ENCODE data around the gene TFEC. TPM values are rescaled to one million over a fixed set of nuclear protein-coding genes. Genes with fewer than 3 reads are reported as not detected.

Gene TFEC
- total RNA-seq, 1 donor from 2014 or later: 0.06 TPM

GRCh38 chr7:116045532-116045931, 15.0 kb upstream of the TFEC start:
- H3F3A ChIP-seq (ENCODE audit: low read depth): no peaks in the 10 kb centered on the region
- H3K27ac ChIP-seq: no peak overlapping the region
- TF ChIP-seq EZH2phosphoT487 (IDR thresholded peaks at IDR 0.05): no peak
- TF ChIP-seq EZH2 (IDR thresholded peaks at IDR 0.05): no peak
- TF ChIP-seq CTCF (IDR thresholded peaks at IDR 0.05): no peak
- H3K4me2 ChIP-seq: no peak overlapping the region
- Mint-ChIP-seq H3K9me3 (peaks cover 2% of the 10 kb centered on the region), H3K36me3 (no peaks in the 10 kb centered on the region), H3K27me3 (ENCODE audit: insufficient read depth, low read depth) (peaks cover 2% of the 10 kb centered on the region), H3K27ac (no peak overlapping the region), H3K4me3 (no peak overlapping the region), H3K4me1 (no peaks in the 10 kb centered on the region)
- no peak overlapping the region for H3K9ac ChIP-seq
- no peaks in the 10 kb centered on the region for H3K9me3 ChIP-seq (ENCODE audit: low read depth)
- H3K79me2 ChIP-seq (ENCODE audit: low read depth): no peaks in the 10 kb centered on the region
- no peaks in the 10 kb centered on the region for H3K36me3 ChIP-seq
- no peaks in the 10 kb centered on the region for H3K4me1 ChIP-seq
- H3K4me3 ChIP-seq: no peak overlapping the region
- H2AFZ ChIP-seq (replicated peaks): no peak overlapping the region
- DNase-seq (ENCODE audit: low spot score): no peak
- no peaks in the 10 kb centered on the region for H4K20me1 ChIP-seq (ENCODE audit: low read depth)
- H3K27me3 ChIP-seq: no peaks in the 10 kb centered on the region

- Mint-ChIP-seq H3K4me1 (no peaks in the 10 kb centered on the region), H3K27ac (peak overlapping the region; percentile 18), H3K9me3 (no peaks in the 10 kb centered on the region), H3K27me3 (ENCODE audit: insufficient read depth, low read depth) (no peaks in the 10 kb centered on the region), H3K36me3 (no peaks in the 10 kb centered on the region), H3K4me3 (no peak overlapping the region)
- no peaks in the 10 kb centered on the region for H3K4me1 ChIP-seq
- TF ChIP-seq CTCF (IDR thresholded peaks at IDR 0.05) (no peak), EZH2 (IDR thresholded peaks at IDR 0.05) (no peak), EZH2phosphoT487 (IDR thresholded peaks at IDR 0.05) (no peak)
- no peak overlapping the region for H3K27ac ChIP-seq
- H3K4me2 ChIP-seq: no peak overlapping the region
- DNase-seq (ENCODE audit: low spot score): no peak
- peak overlapping the region; percentile 81 for H2AFZ ChIP-seq (replicated peaks)
- H3K9me3 ChIP-seq (ENCODE audit: low read depth): no peaks in the 10 kb centered on the region
- no peak overlapping the region for H3K4me3 ChIP-seq
- H3K36me3 ChIP-seq: no peaks in the 10 kb centered on the region
- no peaks in the 10 kb centered on the region for H3K27me3 ChIP-seq
- H4K20me1 ChIP-seq (ENCODE audit: low read depth): no peaks in the 10 kb centered on the region
- H3K9ac ChIP-seq: no peak overlapping the region
- H3F3A ChIP-seq (ENCODE audit: low read depth): no peaks in the 10 kb centered on the region
- no peaks in the 10 kb centered on the region for H3K79me2 ChIP-seq (ENCODE audit: low read depth)
Measured at GRCh38 chr7:116041615-116042014, 11.1 kb upstream of the TFEC start.

- no peaks in the 10 kb centered on the region for H3K36me3 ChIP-seq
- H3K27me3 ChIP-seq: no peaks in the 10 kb centered on the region
- H3K27ac ChIP-seq: no peak overlapping the region
- Mint-ChIP-seq H3K27me3 (ENCODE audit: insufficient read depth, low read depth) (no peaks in the 10 kb centered on the region), H3K27ac (no peak overlapping the region), H3K4me3 (no peak overlapping the region), H3K4me1 (no peaks in the 10 kb centered on the region), H3K9me3 (no peaks in the 10 kb centered on the region), H3K36me3 (no peaks in the 10 kb centered on the region)
- no peak overlapping the region for H3K4me2 ChIP-seq
- H2AFZ ChIP-seq (replicated peaks): no peak overlapping the region
- no peak for DNase-seq (ENCODE audit: low spot score)
- no peak overlapping the region for H3K9ac ChIP-seq
- no peaks in the 10 kb centered on the region for H3K79me2 ChIP-seq (ENCODE audit: low read depth)
- no peaks in the 10 kb centered on the region for H3K4me1 ChIP-seq
- no peak for TF ChIP-seq CTCF (IDR thresholded peaks at IDR 0.05)
- no peak for TF ChIP-seq EZH2phosphoT487 (IDR thresholded peaks at IDR 0.05)
- TF ChIP-seq EZH2 (IDR thresholded peaks at IDR 0.05): no peak
- no peaks in the 10 kb centered on the region for H3K9me3 ChIP-seq (ENCODE audit: low read depth)
- no peaks in the 10 kb centered on the region for H3F3A ChIP-seq (ENCODE audit: low read depth)
- H3K4me3 ChIP-seq: no peak overlapping the region
- H4K20me1 ChIP-seq (ENCODE audit: low read depth): no peaks in the 10 kb centered on the region
Measured at GRCh38 chr7:116037401-116037800, 6.8 kb upstream of the TFEC start.

Measured in neural progenitor cell (in vitro differentiated cells).